NCI-H524 treated with DMSO at 0.1 percent for 48 hours (cell line): Measurements from ENCODE around the gene BID.

Source experiments
- DNase-seq: peaks from one replicate; lab custom pipeline; 2025; lab: John Stamatoyannopoulos, UW

Gene BID

DNA sequence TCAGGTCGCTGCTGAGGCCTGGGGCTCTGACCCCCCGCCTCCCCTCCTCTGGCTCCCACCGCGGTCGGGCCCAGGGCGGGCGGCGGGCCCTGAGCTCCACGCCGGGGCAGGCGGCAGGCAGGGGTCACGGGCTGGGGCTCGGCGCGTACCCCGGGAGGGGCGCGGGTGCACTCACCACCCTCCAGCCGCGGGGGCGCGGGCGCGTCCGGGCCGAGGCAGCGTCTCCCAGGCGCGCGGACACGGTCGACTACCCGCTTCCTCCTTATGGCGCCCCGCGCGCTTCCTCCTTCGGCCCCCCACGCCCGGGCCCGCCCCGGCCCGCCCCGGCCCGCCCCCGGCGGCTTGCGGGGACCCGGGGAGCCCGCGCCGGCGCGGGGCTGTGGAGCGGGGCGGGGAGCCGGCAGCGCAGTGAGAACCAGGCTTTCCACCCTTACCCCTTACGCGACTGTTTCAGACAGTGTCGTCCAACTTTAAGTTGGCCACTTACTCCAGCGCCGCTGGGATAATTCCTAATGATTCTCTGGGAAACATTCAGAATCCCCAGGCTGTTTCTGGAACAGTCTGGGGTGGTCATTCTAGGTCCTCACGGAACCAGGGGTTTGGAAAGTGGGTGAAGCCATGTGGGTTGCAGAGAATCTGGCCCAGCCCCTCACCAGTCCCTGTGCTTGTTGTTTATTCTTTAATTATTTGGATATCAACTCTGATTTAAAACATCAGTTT, at the start of gene BID:
Gene BID (minus strand): TSS at position 264 of the 720 bp plus-strand sequence. CDS start 24,353 bp downstream, outside the sequence.
- DNase-seq, result no peak

DNA sequence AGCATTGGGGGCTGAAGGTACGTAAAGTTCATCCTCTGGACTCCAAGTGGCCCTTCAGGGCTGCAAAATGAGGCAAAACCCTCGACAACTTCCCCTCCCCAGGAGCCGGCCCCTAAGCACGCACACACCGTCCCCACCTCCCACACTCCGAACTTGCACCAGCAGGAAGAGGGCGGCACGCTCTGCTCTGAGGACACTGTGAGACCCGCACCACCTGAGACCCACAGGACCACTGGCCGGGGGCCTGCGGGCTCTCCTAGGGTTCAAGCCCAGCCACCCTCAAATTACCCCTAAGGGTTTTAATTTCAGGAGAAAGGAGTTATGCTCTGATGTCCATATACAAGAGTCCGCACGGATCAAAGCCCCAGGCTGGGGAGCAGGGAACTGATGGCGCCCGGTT, 49.7 kb upstream of the BID start:
- DNase-seq, result no peak

DNA sequence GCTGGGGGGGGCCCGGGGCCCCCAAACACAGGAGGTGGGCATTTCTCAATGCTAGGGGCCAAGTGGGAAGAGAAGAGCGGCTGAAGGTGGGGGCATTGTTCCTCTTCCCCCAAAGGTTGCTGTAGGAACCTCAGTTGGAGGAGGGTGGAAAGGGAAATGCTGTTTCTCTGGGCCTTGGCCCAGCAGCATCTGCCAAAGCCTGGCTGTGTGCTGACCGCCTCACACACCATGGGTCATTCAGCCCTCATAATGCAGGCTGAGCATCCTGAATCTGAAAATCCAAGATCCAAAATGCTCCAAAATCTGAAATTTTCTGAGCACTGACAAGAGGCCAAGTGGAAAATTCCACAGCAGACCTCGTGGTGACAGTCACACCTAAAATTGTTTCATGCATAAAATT, 49.0 kb upstream of the BID start:
- DNase-seq, result no peak

DNA sequence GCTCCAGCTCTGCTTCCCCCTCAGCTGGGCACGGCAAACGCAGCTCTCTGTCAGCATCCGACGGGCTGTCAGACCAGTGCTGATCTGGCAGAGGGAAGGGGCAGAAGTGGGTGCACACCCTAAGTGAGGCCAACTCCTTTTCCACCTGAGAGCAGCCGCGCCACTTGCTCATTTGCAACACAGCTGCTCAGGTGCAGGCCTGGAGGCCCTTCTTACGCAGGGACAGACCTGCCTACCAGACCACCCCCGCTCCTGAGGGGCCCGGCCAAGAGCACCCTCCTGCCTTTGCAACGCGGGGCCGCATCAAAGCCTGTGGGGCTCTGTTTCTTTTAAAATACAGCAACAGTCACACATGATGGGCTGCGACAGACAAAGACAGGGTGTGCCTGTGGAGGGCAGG, 47.8 kb upstream of the BID start:
- no peak for DNase-seq

DNA sequence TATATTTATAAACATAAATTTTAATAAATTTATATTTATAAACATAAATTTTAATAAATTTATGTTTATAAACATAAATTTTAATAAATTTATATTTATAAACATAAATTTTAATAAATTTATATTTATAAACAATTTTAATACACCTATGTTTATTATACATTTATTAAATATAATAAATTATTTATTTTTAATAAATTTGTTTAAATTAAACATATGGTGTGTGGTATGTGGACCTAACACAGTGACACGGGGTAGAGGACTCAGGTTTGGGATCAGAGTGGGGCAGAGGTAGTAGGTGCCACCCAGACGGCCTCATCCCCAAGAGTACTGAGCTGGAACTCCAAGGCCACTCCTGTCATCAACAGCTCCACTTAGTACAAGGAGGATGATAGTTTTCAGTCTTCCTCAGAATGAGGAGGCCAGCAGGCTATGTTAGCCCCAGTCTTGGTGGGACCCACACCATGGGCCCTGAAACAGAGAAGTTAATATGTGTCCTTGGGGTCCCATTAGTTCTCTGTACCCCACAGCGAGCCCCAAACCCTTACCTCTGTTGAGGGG, 46.7 kb upstream of the BID start:
- DNase-seq, result no peak

DNA sequence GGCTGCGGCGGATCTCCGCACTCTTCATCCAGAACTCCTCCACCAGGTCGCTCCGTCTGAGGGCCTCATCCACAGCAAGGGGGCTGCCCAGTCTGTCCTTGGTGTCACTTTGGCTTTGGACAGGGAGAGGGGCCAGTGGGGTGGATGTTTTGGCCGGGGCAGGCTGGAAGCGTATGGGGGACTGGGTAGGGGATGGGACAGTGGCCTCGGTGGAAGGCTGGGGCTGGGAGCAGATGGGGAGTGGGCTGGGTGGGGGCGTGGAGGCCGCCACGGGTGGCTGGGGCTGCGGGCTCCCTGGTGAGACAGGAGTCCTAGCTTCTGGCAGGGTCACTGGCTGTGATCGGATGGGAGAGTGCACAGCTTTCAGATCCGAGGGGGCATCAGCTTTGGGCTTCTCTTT, 44.4 kb upstream of the BID start:
- no peak for DNase-seq

DNA sequence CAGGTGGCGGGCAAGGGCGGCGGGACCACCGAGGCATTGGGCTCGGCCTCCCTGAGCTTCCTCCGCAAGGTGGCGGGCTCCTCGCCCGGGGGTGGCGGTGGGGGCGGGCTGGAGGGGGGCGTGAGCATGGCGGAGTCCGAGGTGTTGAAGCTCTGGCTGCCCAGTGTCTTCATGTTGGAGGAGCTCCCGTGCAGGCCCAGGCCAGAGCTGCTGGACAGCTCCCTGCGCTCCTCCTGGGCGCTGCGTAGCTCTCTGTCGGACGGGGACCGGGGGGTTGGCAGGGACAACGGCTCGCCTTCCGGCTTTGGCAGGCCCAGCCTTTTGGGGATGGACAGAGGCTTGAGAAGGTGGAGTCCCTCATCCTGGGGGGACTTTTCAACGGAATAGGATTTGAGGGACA, 43.9 kb upstream of the BID start:
- DNase-seq, result no peak

DNA sequence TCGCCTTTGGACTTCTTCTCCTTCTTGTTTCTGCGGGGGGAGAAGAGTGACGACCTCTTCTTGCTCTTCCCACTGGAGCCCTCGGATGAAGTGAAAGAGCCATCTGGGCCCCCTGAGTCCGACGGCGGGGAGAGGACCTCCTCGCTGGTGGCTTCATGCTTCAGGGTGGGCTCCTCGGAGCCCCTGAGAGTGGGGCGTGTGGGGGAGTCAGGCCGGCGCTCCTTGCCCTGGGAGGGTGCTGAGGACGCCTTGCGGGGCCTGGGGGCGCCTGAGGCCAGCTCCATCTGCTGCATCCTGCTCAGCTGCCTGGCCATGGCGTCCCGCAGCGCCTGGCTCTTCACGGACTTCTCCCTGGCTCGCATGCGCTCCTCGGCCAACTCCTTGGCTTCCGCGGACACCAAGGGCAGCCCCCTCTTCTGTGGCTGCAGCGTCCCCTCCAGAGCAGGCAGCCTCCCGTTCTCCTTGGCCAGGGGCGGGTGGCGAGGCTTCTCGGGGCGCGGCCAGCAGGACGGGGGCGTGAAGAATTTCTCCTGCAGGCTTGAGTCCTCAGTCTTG, 43.3 kb upstream of the BID start:
- no peak for DNase-seq

DNA sequence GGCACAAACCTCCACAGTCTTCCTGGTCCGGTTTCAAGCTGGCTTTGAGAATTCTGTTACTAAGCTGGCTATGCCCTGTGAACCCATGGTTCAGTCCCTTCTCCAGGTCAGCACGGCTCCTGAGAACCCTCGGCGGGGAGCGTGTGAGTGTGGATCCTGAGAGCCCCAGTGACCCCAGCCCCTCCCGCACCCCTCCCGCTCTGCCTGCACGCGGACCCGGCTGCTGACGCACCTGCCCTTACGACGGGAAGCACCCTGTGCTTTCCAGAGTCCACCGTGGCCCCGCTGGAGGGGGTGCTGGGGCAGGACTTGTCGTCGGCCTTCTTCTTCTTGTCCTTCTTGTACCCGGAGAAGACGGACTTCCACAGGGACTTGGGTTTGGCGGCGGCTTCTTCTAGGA, 42.8 kb upstream of the BID start:
- DNase-seq, result no peak

DNA sequence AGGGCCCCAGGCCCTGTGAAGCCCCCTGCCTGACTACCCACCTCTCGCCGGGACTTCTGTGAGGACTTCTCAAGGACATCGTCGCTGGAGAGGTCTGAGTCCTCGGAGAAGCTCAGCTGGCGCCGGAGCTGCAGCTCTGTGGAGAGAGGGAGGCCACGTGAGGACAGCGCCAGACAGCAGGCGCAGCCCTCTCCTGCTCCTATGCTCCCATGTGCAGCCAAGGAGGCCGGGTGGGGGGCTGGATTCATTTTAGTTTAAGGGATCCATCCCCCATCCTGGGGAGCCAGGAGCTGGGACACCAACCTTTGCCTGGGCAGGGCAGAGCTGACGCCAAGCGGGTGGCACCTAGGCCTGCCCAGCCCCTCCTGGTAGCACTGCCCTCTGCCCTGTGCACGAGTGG, 42.4 kb upstream of the BID start:
- DNase-seq, result no peak

DNA sequence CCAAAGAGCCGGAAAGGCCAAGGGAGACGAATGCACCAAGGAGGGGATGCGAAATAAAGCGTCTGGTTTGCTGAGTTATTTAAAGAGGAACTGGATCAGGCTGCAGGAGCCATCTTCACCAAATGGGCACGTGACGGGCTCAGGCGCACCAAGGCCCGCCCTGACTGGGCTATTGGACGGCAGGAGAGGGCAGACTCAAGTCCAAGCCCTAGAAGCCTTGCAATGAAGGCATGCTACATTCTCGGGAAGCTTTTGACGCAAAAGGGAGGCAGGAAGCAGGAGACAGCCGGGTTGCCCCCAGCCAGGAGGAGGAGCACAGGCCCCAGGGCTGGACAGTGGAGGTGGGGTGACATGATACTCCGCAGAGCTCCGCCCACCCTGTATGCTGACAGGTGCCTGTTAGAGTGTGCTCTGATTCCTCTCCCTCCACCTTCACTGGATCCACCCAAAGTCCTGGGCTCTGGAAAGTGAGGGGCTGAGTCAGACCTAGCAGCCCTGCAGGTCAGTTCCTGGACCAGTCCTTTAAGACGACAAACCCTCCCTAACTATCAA, 41.5 kb upstream of the BID start:
- no peak for DNase-seq

DNA sequence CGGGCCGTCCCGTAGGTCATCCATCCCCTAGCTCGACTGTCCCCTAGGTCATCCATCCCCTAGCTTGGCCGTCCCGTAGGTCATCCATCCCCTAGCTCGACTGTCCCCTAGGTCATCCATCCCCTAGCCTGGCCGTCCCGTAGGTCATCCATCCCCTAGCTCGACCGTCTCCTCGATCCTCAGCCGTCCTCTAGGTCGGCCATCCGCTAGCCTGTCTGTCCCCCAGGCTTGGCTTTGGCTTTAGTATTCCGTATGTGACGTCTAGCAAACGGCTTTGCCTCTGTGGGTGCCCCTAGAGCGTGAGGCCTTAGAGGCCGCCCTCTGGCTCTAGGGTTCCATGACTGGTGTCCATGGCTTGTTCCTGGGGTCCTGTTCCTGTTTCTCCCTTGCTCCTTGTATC, 40.6 kb upstream of the BID start:
- DNase-seq, result no peak

DNA sequence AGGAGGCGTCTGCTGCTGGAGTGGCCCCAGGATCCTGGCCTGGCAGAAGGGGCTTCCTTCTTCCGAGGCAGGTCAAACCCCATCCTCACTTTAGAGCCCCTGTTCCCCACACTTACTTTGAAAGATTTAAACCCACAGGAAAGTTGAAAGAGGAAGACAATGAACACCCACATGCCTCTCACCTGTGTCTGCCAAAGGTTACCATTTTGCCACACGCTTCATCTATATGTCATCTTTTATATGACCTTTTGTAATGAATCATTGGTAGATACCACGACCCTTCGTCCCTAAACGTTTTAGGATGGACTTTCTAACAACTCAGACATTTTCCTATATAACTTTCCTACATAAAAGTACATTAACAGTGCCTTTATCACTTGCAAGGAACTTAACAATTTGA, 39.8 kb upstream of the BID start:
- no peak for DNase-seq

DNA sequence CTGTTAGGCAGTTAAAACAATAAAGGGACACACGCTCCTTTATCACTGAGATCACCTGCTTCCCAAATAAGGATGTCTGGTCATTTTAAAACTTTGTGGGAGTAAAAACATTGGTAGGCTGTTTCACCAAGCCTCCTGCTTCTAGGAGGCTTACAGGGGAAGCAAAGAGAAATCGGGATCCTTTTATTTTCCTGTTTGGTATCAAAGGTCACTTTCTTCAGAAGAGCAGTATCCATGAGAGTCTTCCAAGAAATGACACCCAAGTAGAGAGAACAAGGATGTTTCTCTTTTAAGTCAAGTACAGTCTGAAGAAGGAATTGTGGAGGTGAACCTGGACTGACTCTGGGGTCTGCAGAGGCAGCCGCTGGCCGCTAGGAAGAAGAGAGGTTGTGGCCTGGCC, 36.9 kb upstream of the BID start:
- DNase-seq, result no peak

DNA sequence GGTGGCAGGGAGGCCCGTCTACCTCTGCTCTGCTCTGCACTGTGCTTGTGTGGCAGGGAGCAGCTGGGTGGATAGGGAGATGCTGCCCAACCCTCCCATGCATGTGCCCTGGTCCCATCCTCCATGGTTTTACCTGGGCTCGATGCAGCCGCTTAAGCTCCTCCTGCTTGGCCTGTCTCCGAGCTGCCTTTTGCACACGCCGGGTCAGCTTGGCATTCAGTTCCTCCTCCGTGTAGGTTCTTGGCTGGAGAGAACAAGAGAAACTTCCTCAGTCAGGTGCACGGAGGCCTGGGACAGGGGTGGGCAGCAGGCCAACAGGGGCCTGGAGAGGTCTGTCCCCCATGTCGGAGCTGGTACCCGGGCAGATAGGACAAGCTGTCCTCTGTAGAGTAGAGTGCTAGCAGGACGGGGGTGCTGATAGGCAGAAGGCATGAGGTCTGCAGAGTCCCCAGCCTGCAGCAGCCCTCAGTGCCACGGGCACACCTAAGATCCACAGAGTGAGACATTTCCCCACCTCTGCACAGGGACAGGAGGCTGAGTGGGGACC, 36.4 kb upstream of the BID start:
- no peak for DNase-seq

DNA sequence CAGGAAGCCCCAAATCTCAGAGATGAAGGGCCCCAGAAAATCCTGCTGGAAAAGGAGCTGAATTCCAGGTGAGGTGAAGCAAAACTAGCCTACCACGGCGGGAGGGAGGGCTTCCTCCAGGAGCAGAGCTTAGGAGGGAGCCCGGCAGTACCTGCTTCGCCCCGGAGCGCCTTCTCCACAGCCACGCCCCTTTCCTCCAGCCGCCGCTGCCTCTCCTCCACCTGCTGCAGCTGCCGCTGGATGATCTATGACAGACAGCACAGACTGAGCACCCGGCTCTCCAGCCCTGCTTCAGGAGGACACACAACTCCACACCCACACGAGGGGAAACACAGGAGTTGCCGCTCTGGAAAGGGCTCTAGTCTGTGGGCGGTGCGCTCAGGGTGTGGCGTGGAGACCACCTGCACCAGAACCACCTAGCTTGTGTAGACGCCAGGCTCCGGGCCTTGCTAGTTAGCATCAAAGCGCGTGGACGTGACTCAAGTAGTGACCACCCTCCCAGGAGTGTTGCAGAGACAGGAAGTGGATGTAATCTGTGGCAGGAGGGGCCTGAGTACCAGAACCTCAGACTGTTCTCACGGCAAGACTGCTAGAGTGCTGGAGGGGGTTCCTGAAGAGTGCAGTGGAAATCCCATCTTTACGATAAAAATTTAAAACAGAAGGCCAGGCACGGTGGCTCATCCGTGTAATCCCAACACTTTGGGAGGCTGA, 34.6 kb upstream of the BID start:
- no peak for DNase-seq

DNA sequence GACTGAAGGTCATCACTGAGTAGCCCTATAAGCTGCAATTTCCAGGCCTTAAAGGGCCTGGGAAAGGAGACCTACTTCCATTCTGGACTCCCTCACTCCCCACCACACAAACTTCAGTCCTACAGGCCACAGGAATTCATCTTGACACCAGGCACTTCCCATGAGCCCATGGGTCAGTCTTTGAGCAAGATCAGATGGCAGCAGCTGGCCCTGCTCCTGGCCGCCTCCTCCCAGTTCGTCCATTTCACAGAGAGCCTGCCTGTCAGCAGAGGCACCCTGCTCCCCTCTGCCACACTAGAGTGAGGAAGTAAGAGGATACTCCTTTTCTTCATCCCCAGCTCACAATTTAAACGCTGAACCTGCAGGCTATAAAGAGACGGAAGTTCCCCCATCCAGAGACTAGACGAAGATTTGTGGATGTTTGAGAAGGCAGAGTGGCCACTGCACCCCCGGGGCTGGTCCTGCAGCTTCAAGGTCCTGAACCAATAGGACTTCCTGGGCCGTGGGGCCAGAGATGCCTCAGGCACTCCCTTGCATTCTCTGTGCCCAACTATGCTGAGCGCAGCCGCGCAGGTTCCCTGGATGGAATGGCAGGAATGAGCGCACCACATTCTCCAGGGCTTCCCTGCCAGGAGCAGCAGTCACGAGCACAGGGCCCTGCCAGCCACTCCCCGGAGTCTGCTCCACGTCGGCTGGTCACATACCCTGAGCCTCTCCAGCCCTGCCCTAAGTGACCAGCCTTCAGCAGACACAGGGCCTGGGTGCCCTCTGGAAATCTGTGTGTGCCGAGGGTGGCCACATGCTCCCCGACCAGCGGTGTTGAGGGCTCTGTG, 33.5 kb upstream of the BID start:
- DNase-seq, result no peak

DNA sequence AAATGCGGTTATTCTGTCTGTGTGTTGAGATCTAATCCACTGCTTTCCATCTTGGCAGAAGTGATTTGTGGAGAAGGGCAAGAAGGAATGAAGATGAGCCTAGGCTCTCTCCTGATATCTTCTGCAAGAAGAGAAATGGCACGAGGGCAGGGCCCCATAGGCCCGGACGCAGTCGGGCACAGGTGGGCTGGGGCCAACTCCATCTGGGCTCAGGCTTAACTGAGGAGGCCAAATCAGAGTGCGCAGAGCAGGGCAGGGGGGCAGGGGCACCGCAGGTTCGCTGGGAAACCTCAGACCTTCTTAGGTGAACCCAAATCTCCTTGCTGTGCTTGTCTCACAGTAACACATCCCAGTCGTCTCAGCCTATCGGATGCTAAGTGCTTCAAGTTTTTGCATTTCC, 32.8 kb upstream of the BID start:
- no peak for DNase-seq

DNA sequence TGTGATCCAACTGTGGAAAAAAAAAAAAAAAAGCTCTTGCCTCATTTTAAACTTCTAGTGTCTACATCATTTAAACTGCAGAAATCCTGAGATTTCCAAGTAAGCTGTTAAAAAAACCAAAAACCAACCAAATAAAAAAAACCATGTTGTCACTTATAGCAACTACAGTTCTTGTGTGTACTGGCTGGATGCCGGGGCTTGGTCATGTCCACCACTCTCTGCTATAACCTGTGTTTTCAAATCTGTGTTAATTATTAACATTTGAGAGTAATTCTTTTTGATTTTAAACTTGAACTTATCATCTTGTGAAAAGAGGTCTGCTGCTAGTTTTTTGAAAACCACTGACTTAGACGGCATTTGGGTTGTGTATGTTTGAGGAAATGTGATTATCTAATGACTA, 32.2 kb upstream of the BID start:
- no peak for DNase-seq

DNA sequence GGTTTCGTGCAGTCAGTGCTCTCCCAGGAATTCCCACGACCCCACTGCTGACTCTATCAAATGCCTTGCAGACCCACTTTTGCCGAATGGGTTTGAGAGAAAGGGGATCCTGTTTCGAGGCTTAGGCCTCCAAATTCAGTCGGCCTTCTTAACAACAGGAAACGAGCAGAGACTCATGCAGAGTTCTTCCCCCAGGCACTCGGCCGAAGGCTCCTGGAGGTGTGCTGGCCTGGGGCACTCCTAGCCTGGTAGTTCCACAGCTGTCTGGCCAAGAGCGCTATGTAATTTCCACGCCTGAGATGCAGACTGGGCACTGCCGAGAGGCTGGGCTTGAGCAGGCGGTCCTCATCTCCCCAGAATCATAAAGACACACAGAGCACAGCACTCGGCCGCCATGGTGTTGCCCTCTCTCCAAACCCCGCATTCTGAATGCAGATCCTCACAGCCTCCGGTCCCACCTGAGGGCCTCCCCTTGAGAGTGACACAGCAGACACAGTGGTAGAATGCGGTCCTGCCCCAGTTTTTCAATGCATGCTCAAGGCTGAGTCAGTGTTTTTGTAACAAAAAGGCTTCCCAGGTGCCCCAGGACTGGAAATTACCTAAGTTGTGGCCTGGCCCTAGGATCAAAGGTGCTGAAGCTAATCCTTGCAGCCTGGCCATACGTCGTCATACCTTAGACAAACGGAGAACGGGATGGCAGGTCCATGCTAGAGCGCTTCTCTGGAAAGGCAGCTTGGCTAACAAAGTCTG, 30.2 kb upstream of the BID start:
- DNase-seq, result no peak
